ENCODE data around the gene SLC38A4.

GRCh38 chr12:46787496-46788055, 38.2 kb downstream of the SLC38A4 start:
- TF ChIP-seq CTCF (conservative IDR thresholded peaks at IDR 0.05 in 1 of 2, IDR thresholded peaks at IDR 0.05 in 1 of 2; ENCODE audit: low read depth in 1 of 2, low read length in 2 of 2): no peak
- no peak for TF ChIP-seq EZH2 (IDR thresholded peaks at IDR 0.05; ENCODE audit: low read length, missing control alignments)
